ENCODE results near the gene EGFR. TPM values are rescaled to one million over a fixed set of nuclear protein-coding genes. Genes with fewer than 3 reads are reported as not detected.
A peak's percentile ranks its signal among the peaks of the same experiment; 100 is the strongest.

The EGFR gene
- total RNA-seq, 4 donors from 2014 or later: 224 to 292 (median 233) TPM

GRCh38 chr7:55152516-55152915 is 133.7 kb downstream of the EGFR start:
- 81 to 82% methylated on average over 6 of the region's 6 CpGs for WGBS, 2 donors
- DNase-seq (ENCODE audit: low spot score in 2 of 2): peak in 1 of 2 donors; percentile 81
- intact Hi-C loops (cut with DNase I; ENCODE audit: low total_unique reads): no loop called here
- no peak overlapping the region for H3K4me3 ChIP-seq (ENCODE audit: low read depth, poor library complexity, severe bottlenecking)
- no peak for TF ChIP-seq POLR2A (IDR thresholded peaks at IDR 0.05)
- no peak for TF ChIP-seq CTCF (IDR thresholded peaks at IDR 0.05)

GRCh38 chr7:55154096-55154495 is 135.3 kb downstream of the EGFR start:
- intact Hi-C loops (cut with DNase I; ENCODE audit: low total_unique reads): no loop called here
- no peak for DNase-seq (ENCODE audit: low spot score in 2 of 2)
- WGBS, 2 donors: 87 to 96% methylated on average over 10 of the region's 10 CpGs
- no peak overlapping the region for H3K4me3 ChIP-seq (ENCODE audit: low read depth, poor library complexity, severe bottlenecking)
- TF ChIP-seq POLR2A (IDR thresholded peaks at IDR 0.05) (no peak), CTCF (IDR thresholded peaks at IDR 0.05) (no peak)

GRCh38 chr7:55155351-55156117 is 136.7 kb downstream of the EGFR start:
- intact Hi-C loops (cut with DNase I; ENCODE audit: low total_unique reads): no loop called here
- TF ChIP-seq POLR2A (IDR thresholded peaks at IDR 0.05): no peak
- no peak overlapping the region for H3K4me3 ChIP-seq (ENCODE audit: low read depth, poor library complexity, severe bottlenecking)
- DNase-seq (ENCODE audit: low spot score in 2 of 2): no peak
- 90 to 93% methylated on average over 24 of the region's 24 CpGs for WGBS, 2 donors

GRCh38 chr7:55156919-55157763 is 138.3 kb downstream of the EGFR start:
- H3K4me3 ChIP-seq (ENCODE audit: low read depth, poor library complexity, severe bottlenecking): no peak overlapping the region
- peak in 1 of 2 donors; percentile 76 for DNase-seq (ENCODE audit: low spot score in 2 of 2)
- TF ChIP-seq CTCF (IDR thresholded peaks at IDR 0.05): no peak
- TF ChIP-seq POLR2A (IDR thresholded peaks at IDR 0.05): no peak
- WGBS, 2 donors: 84 to 88% methylated on average over 30 of the region's 30 CpGs
- intact Hi-C loops (cut with DNase I; ENCODE audit: low total_unique reads): no loop called here

GRCh38 chr7:55157764-55158105 is 138.9 kb downstream of the EGFR start:
- intact Hi-C loops (cut with DNase I; ENCODE audit: low total_unique reads): no loop called here
- no peak overlapping the region for H3K4me3 ChIP-seq (ENCODE audit: low read depth, poor library complexity, severe bottlenecking)
- no peak for TF ChIP-seq CTCF (IDR thresholded peaks at IDR 0.05)
- no peak for TF ChIP-seq POLR2A (IDR thresholded peaks at IDR 0.05)
- WGBS, 2 donors: 89 to 91% methylated on average over 8 of the region's 8 CpGs
- peak in 1 of 2 donors; percentile 74 for DNase-seq (ENCODE audit: low spot score in 2 of 2)

All from lower leg skin (tissue), 4 donors.